Right lobe of liver (tissue), 6 donors: ENCODE data around the gene TMC6. TPM values are rescaled to one million over a fixed set of nuclear protein-coding genes. Genes with fewer than 3 reads are reported as not detected.
"Not testable (repeated sequence)": the region's sequence is repeated elsewhere in the genome, so short reads cannot be mapped to it uniquely, and the experiment has no call there.

Experiments
- ATAC-seq, 4 donors: fragments of 200-7000 bp; cut with Tn5 transposase; one replicate each; pipeline ENCODE4 v1.9.1; 2020; ENCODE audit warnings: mild to moderate bottlenecking in 4 of 4, moderate library complexity in 4 of 4
- DNase-seq, 3 donors: peaks; one replicate each; pipeline ENCODE4 v3.0.0-alpha.2; 2020
- H3K27ac ChIP-seq, 3 donors: fragments of 200-600 bp; one replicate each; pipeline ENCODE4 v1.8.0; 2022
- H3K27me3 ChIP-seq, 2 donors: fragments of 200-600 bp; one replicate each; pipeline ENCODE4 v1.8.0; 2022
- H3K36me3 ChIP-seq, 4 donors: fragments of 200-600 bp; sonication (generic) in 1 of 4; one replicate each; pipeline versions ENCODE4 v1.5.1 to v1.8.0; 2017 to 2022; ENCODE audit warnings: control low read depth in 1 of 4
- H3K4me1 ChIP-seq, 4 donors: fragments of 200-600 bp; sonication (generic) in 1 of 4; one replicate each; pipeline versions ENCODE4 v1.5.1 to v1.8.0; 2017 to 2022; ENCODE audit warnings: control low read depth in 1 of 4
- H3K4me3 ChIP-seq, 3 donors: fragments of 200-600 bp; one replicate each; pipeline ENCODE4 v1.8.0; 2022
- H3K9me3 ChIP-seq, 4 donors: fragments of 200-600 bp; sonication (generic) in 1 of 4; one replicate each; pipeline versions ENCODE4 v1.5.1 to v1.8.0; 2017 to 2022; ENCODE audit warnings: control low read depth in 1 of 4
- POLR2A ChIP-seq: fragments of 450-650 bp; IDR thresholded peaks from one replicate; pipeline ENCODE4 v1.6.1; 2017; ENCODE audit warnings: antibody characterized with exemption, mild to moderate bottlenecking
- WGBS: methylation state at CpG from one replicate; pipeline ENCODE4 v1.1.6; 2018; ENCODE audit warnings: low coverage, low lambda C conversion rate; ENCODE audit not compliant: insufficient coverage; ENCODE audit errors: missing lambda C conversion rate; 5-methylcytosine and 5-hydroxymethylcytosine counted together
- intact Hi-C, 2 donors: fragments of 100-400 bp; cut with DNase I; formaldehyde crosslinking; loops; one replicate each; pipeline versions ENCODE4 v1.11.2 to v1.14.1; 2022
- total RNA-seq, 6 experiments: library from RNA; depleted of rRNA in 2 of 6; stranded (reverse); fragments of >200 nt in 2 of 6; fragmentation: NEBNext Ultra II Directional in 3 of 6; extraction: Animal tissue kit (Norgen Biotek cat#: 25700) in 3 of 6; gene quantifications; one replicate each; pipeline versions ENCODE4 v1.1.0 to v1.2.4, GENCODE V29; 2016 to 2023
- TF ChIP-seq, protein P1 (sequence below), 4 donors: fragments of 200-600 bp in 3 of 4; fragments of 450-650 bp in 1 of 4; IDR thresholded peaks; one replicate each; pipeline versions ENCODE4 v1.5.1 to v1.8.0; 2016 to 2022; ENCODE audit warnings: antibody characterized with exemption in 4 of 4, mild to moderate bottlenecking in 2 of 4
- donor health status: DM: no; HTN: yes; CAD: no.
- donor health status: DM: no; HTN: no; CAD: no.
- donor health status: DM: no; HTN: no; CAD: no.
- donor health status: DM: no; HTN: yes; CAD: no.
- donor health status: DM: no; HTN: yes; CAD: no.

TMC6 gene
- total RNA-seq, 6 experiments from 2014 or later, result 10.9 to 24.7 (median 15.7) TPM

GRCh38 chr17:78088529-78088928 lies 40.0 kb downstream of the TMC6 start:
- TF ChIP-seq, protein P1, sequence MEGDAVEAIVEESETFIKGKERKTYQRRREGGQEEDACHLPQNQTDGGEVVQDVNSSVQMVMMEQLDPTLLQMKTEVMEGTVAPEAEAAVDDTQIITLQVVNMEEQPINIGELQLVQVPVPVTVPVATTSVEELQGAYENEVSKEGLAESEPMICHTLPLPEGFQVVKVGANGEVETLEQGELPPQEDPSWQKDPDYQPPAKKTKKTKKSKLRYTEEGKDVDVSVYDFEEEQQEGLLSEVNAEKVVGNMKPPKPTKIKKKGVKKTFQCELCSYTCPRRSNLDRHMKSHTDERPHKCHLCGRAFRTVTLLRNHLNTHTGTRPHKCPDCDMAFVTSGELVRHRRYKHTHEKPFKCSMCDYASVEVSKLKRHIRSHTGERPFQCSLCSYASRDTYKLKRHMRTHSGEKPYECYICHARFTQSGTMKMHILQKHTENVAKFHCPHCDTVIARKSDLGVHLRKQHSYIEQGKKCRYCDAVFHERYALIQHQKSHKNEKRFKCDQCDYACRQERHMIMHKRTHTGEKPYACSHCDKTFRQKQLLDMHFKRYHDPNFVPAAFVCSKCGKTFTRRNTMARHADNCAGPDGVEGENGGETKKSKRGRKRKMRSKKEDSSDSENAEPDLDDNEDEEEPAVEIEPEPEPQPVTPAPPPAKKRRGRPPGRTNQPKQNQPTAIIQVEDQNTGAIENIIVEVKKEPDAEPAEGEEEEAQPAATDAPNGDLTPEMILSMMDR (IDR thresholded peaks at IDR 0.05), result no peak
- no peak for TF ChIP-seq POLR2A
- Histone ChIP-seq H3K4me3 (no peak overlapping the region), H3K36me3 (peaks cover 0 to 41% (median 14%) of the 10 kb centered on the region in 4 donors), H3K27ac (no peak overlapping the region), H3K4me1 (peaks cover 0 to 8% (median 0%) of the 10 kb centered on the region in 4 donors), H3K27me3 (no peaks in the 10 kb centered on the region), H3K9me3 (no peaks in the 10 kb centered on the region)
- DNase-seq (no peak), ATAC-seq (no peak)
- 88% methylated on average over 1 of the region's 1 CpG for WGBS
- intact Hi-C loops, result no loop called here

- Histone ChIP-seq H3K4me1 (peaks cover 0 to 8% (median 0%) of the 10 kb centered on the region in 4 donors), H3K9me3 (no peaks in the 10 kb centered on the region), H3K36me3 (peaks cover 0 to 34% (median 12%) of the 10 kb centered on the region in 4 donors), H3K4me3 (no peak overlapping the region), H3K27ac (no peak overlapping the region), H3K27me3 (no peaks in the 10 kb centered on the region)
- no peak for TF ChIP-seq POLR2A
- TF ChIP-seq, protein P1 (IDR thresholded peaks at IDR 0.05), result no peak
- ATAC-seq (no peak), DNase-seq (no peak)
- 90% methylated on average over 2 of the region's 13 CpGs for WGBS
- intact Hi-C loops, result no loop called here
These were observed 41.8 kb downstream of the TMC6 start for GRCh38 chr17:78086740-78087139.

- Histone ChIP-seq H3K27me3 (no peaks in the 10 kb centered on the region), H3K36me3 (peaks cover 0 to 55% (median 8%) of the 10 kb centered on the region in 4 donors), H3K9me3 (no peaks in the 10 kb centered on the region), H3K4me3 (no peak overlapping the region), H3K27ac (no peak overlapping the region), H3K4me1 (no peaks in the 10 kb centered on the region)
- TF ChIP-seq POLR2A, result no peak
- TF ChIP-seq, protein P1 (IDR thresholded peaks at IDR 0.05), result no peak
- DNase-seq (no peak), ATAC-seq (no peak)
- 94% methylated on average over 6 of the region's 7 CpGs for WGBS
- intact Hi-C loops, result no loop called here
These were observed 45.6 kb downstream of the TMC6 start for GRCh38 chr17:78082988-78083387.

DNA sequence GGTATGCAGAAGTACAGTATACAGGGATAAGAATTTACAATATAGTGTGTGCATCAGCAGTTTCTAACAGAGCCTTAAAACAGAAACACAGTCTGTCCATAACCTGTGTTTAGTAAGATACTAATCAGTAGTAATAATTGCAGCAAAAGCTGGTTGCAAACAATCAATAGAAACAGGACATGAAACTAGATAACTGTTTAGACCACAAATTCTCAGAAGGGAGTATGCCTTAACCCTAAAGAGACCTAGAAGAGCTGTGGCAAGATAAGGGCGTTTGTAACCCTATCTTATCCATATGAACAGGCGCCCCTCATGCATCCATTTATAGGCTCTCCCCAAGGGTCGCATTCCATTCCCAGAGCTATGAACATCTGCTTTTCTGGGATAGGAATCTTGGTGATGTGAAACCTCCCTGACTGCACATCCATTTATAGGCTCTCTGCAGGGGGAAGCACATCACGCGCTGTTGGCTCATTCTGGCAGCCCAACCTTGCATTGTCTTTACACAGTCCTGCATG lies 46.1 kb downstream of the TMC6 start:
- ATAC-seq, result not testable (repeated sequence)

DNA sequence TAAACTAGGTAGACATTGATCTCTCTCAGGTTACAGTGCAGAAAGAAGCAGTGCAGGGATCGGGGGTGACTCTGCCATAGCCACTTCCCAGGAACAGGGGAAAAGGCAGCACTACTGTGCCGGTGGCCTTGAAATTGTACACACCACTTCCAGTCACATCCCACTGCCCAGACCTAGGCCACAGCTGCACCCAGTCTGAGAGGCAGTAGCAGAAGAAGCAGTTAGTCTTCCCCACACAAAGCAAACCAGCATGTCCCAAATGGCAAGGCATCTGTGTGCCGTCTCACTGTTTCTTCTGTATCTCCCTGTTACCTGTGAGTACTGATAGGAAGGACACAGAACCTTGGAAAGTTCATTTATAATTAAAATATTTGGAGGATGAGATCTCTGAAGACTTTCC lies 47.0 kb downstream of the TMC6 start:
- intact Hi-C loops, result no loop called here
- no peaks in the 10 kb centered on the region for H3K4me1 ChIP-seq
- ATAC-seq, result no peak
- no peaks in the 10 kb centered on the region for H3K27me3 ChIP-seq
- WGBS, result 90% methylated on average over 3 of the region's 3 CpGs
- TF ChIP-seq, protein P1 (IDR thresholded peaks at IDR 0.05), result no peak
- no peak for TF ChIP-seq POLR2A
- no peak for DNase-seq
- H3K27ac ChIP-seq, result no peak overlapping the region
- no peak overlapping the region for H3K4me3 ChIP-seq
- H3K36me3 ChIP-seq, result peaks cover 0 to 55% (median 5%) of the 10 kb centered on the region in 4 donors
- H3K9me3 ChIP-seq, result no peaks in the 10 kb centered on the region

More for the DNA sequence above, 46.1 kb downstream of the TMC6 start:
- H3K4me3 ChIP-seq, H3K9me3 ChIP-seq, H3K27me3 ChIP-seq, DNase-seq, H3K27ac ChIP-seq, intact Hi-C loops, H3K4me1 ChIP-seq: not testable (repeated sequence)
- WGBS, result 70% methylated on average over 4 of the region's 5 CpGs
- peaks cover 0 to 56% (median 6%) of the 10 kb centered on the region in 4 donors for H3K36me3 ChIP-seq
